ENCODE data around the gene ZNHIT2. TPM values are rescaled to one million over a fixed set of nuclear protein-coding genes. Genes with fewer than 3 reads are reported as not detected.

ZNHIT2 gene
- total and polyA plus RNA-seq, 2 of the 8 experiments (the other 6 are each of a cell fraction or from before 2014, with no cell fraction given): 13.0 to 16.1 TPM

DNA sequence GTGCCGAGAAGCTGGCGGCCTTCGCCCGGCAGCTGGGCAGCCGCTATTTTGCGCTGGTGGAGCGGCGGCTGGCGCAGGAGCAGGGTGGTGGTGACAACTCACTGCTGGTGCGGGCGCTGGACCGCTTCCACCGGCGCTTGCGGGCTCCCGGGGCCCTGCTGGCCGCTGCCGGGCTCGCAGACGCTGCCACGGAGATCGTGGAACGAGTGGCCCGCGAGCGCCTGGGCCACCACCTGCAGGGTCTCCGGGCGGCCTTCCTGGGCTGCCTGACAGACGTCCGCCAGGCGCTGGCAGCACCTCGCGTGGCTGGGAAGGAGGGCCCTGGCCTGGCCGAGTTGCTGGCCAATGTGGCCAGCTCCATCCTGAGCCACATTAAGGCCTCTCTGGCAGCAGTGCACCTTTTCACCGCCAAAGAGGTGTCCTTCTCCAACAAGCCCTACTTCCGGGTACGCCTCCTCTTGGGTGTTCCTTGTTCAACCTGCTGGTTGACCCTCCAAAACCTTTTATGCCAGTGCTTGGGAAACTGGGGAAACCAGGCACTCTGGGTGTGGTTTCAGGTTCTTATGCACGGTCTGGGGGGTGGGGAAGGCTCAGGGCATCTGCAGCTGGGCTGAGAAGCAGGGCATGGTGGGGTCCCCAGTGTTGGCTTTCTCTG lies 8.9 kb downstream of the ZNHIT2 start (continued):
- TF ChIP-seq RAD21 (IDR thresholded peaks at IDR 0.05 in 1 of 2, conservative IDR thresholded peaks at IDR 0.05 in 1 of 2; ENCODE audit: low read depth in 2 of 2, low read length in 2 of 2) (no peak), CHD7 (IDR thresholded peaks at IDR 0.05; ENCODE audit: insufficient replicate concordance, low read length) (no peak)
